LNCaP clone FGC (cell line): ENCODE data around the gene GLI2.

Source experiments
- DNase-seq: peaks from one replicate; pipeline ENCODE4 v3.0.0-alpha.2; 2011; ENCODE audit warnings: low read depth
- H3K4me3 ChIP-seq: 2 replicates; pipeline ENCODE4 v1.5.1; 2011; ENCODE audit warnings: mild to moderate bottlenecking, low read depth, low read length, control low read depth
- TF ChIP-seq, protein P1 (sequence below): IDR thresholded peaks from 2 replicates; pipeline ENCODE4 v1.5.1; 2012; ENCODE audit warnings: mild to moderate bottlenecking; ENCODE audit not compliant: control insufficient read depth, insufficient read depth; ENCODE audit errors: extremely low read depth

GLI2 gene

DNA sequence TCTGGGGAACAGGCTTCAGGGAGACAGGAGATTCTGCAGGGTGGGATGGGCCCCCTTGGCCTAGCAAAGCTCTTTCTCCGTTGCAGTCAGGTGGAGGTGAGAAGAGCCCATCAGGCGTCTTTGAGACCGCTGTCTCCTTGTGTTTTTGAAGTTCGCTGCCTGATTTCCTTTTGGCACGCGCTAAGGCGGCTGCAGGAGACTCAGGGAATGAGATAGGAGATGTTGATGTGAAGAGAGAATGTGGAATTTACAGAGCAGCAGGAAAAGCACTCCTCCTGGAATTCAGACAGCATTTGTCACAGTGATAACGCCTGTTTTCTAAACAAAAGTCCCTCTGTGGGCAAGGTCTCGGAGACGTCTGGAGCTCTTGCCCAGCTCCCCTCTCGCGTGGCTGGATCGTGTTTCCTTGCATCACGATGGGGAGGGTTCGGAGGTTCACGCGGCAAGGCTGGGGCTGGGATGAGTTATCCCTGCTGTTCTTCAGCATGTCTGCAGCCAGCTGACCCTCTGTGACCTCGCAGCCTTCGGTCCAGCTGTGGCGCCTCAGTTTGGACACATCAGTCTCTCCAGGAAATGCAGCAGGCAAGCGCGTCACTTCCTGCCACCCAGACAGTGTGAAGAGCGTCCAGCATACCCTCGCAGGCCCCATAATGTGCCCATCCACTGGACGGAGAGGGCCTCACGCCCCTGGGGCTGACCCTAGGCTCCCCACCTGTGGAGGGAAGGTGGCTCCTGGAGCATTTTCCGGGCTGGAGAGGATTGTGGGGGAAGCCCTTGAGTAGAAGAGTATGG, 30.2 kb downstream of the GLI2 start:
- TF ChIP-seq, protein P1, sequence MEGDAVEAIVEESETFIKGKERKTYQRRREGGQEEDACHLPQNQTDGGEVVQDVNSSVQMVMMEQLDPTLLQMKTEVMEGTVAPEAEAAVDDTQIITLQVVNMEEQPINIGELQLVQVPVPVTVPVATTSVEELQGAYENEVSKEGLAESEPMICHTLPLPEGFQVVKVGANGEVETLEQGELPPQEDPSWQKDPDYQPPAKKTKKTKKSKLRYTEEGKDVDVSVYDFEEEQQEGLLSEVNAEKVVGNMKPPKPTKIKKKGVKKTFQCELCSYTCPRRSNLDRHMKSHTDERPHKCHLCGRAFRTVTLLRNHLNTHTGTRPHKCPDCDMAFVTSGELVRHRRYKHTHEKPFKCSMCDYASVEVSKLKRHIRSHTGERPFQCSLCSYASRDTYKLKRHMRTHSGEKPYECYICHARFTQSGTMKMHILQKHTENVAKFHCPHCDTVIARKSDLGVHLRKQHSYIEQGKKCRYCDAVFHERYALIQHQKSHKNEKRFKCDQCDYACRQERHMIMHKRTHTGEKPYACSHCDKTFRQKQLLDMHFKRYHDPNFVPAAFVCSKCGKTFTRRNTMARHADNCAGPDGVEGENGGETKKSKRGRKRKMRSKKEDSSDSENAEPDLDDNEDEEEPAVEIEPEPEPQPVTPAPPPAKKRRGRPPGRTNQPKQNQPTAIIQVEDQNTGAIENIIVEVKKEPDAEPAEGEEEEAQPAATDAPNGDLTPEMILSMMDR: no peak
- no peak overlapping the region for H3K4me3 ChIP-seq
- DNase-seq: no peak

DNA sequence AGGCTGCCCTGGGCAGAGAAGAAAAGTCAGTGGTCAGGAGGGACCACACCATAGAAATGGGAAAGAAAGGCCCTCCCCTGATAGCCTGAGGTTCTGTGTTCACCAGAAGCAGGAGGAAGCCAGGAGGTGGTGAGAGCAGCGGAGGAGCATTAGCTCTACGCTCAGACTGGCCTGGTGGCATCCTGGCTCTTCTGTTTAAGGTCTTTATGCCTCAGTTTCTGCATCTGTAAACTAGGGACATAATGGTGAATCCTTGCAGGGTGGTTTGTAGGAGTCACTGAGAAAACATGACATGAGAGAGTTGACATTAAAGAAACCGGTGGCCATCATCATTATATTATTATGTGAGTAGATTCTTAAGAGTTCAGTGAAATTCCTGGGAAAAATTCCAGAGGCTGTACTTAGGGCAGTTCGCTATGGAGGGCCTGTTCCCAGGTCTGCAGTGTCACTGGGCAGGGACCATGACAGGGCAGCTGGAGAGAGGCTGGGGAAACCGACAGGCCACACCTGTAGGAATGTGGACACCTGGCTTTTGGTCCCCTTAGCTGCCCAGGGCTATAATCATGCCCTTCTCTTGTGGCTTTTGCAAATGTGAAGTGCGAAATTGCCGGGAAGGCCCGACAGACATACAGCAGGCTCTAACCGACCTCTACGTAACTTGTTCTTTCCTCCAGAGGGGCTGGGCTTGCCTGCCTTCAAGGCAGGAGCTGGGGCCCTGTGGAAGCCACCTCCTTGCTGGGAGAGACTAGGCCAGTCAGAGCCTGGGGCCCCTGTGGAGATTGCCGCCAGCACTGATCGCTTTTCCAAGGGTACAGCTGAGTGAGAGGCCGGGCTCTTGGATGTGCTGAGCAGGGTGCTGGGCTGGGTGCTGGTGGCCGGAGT, 31.0 kb downstream of the GLI2 start:
- H3K4me3 ChIP-seq: no peak overlapping the region

DNA sequence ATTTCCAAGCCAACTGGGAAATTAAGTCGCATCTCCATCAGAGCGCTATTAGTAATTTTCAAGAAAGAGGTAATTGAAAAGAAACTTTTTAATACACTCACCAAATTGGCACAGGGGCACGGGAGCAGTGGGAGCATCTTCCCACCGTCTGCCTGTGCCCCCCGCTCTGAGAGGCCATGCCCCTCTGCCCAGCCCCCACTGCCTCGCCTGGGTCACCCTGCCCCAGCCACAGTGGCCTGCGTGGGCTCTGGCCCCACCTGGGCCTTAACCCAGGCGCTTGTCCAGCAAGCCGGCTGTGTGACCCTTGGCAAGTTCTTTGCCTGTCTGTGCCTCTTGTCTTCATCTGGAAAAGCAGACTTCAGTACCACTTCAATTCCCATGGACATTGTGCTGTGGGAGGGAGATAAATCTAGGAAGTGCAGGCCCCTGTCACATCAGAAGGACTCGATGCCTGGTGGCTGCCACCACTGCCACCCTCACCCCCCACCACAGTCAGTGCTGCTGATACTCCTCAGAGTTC, 31.9 kb downstream of the GLI2 start:
- no peak for DNase-seq
- H3K4me3 ChIP-seq: no peak overlapping the region
- TF ChIP-seq, protein P1: no peak

More for the DNA sequence above, 31.0 kb downstream of the GLI2 start:
- TF ChIP-seq, protein P1: no peak
- no peak for DNase-seq

DNA sequence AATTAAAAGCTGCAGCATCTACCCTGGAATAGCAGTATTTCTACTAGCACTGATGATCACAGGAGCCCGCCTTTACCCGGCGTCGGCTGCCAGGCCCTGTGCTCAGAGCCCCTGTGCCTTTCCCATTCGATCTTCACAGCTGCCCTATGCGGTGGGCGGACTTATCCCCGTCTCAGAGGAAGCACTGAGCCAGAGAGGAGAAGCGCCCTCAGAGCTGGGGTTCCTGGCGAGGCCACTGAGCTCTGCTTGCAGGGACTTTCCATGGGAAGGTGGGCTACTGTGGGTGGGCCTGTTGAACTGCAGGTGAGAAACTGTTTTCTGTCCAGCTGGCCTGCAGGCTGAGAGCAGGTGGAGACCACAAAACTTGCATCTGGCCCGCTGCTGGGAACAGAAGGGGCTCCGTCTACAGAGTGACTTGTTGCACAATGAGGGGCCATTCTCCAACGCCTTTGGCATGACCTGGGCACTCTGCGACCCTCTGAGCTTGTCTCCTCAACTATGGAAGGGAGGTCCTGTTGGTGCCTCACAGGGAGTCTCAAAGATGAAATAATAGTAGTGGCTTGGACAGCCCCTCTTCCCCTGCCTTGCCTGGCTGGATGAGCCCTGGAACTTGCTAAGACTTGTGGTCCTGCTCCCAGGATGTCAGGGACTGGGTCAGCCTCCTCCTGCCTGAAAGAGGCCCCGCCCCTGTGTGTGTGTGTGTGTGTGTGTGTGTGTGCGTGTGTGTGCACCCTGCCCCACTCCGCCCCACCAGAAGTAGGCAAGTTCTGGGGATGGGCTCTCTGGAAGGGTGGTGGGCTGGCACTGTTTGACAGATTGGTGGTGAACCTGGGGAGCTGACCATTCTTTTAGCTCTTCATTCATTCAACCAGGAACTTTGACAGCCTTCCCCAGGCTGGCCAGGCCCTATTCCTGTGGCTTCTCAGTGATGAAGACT, 32.7 kb downstream of the GLI2 start:
- TF ChIP-seq, protein P1: no peak
- H3K4me3 ChIP-seq: no peak overlapping the region
- no peak for DNase-seq

DNA sequence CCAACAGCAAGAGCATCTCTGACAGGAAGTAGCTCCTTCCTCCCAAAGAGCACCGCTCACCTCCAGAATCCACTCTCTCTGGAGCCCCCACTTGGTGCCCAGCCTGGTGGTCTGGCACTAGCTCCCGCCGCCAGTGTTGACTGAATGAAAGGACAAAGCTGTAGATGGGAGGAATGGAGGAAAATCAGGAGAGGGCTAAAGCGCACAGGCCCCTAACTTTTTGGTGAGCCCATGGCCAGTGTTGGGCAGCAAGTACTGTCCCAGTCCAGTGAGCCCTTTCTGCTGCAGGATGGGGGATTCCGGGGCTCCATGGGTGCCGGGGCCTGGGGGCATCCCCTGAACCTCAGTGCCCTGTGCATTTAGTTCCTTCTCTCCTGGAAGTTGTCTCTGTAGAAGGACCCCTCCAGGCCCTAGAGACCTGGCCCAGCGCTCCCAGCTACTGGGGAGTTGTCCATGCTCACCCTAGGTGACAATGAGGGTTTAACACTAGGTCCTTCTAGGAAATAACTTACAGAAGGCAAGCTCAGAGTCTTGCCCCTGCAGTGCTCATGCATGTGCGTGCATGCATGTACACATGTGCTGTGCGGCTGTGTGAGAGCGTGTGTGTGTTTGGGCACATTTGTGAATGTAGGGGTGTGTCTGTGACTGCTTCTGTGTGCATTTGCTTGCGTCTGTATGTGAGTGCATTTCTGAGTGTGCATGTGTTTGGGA, 33.6 kb downstream of the GLI2 start:
- TF ChIP-seq, protein P1: no peak
- no peak for DNase-seq

DNA sequence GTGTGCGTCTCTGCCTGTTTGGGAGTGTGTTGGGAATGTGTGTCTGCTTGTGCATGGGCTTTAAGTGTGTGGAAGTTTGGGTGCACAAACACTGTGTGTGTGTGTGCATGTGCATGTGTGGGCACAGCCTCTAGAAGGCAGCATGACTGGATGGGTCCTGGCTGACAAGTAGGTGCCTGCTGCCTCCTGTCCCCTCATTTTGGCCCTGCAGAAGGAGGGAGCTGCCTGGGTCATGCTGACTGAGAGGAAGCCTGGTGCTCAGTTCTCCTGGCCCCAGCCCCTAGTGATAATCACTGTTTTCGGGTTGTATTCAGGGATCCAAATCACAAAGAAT, 34.1 kb downstream of the GLI2 start:
- no peak overlapping the region for H3K4me3 ChIP-seq
- no peak for DNase-seq
- TF ChIP-seq, protein P1: no peak

More for the DNA sequence above, 33.6 kb downstream of the GLI2 start:
- H3K4me3 ChIP-seq: no peak overlapping the region
